Jurkat, Clone E6-1 (cell line): Measurements from ENCODE around the gene CTBS. TPM values are rescaled to one million over a fixed set of nuclear protein-coding genes. Genes with fewer than 3 reads are reported as not detected.

ENCODE experiments used
- DNase-seq: peaks from one replicate; pipeline ENCODE4 v3.0.0-alpha.2; 2011; ENCODE audit warnings: low read depth, low spot score
- H3K4me3 ChIP-seq: 2 replicates; pipeline ENCODE4 v1.5.1; 2011; ENCODE audit warnings: mild to moderate bottlenecking, low read length, control low read depth, moderate library complexity
- polyA plus RNA-seq: library from polyadenylated mRNA; unstranded; fragments of >200 nt; gene quantifications from one replicate; pipeline ENCODE4 v1.2.1, GENCODE V29; 2012; ENCODE audit warnings: missing spikeins; ENCODE audit not compliant: insufficient read length, insufficient read depth

CTBS gene, protein sequence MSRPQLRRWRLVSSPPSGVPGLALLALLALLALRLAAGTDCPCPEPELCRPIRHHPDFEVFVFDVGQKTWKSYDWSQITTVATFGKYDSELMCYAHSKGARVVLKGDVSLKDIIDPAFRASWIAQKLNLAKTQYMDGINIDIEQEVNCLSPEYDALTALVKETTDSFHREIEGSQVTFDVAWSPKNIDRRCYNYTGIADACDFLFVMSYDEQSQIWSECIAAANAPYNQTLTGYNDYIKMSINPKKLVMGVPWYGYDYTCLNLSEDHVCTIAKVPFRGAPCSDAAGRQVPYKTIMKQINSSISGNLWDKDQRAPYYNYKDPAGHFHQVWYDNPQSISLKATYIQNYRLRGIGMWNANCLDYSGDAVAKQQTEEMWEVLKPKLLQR
- polyA plus RNA-seq, result 8.8 TPM

GRCh38 chr1:84573967-84574842, at the start of gene CTBS:
Gene CTBS, minus strand, starts transcription at chr1:84574440. Its CDS starts 25 bp downstream, at chr1:84574415.
- DNase-seq, result peak; percentile 64
- H3K4me3 ChIP-seq, result peak within 1 kb of the TSS; percentile 80

GRCh38 chr1:84621553-84621952, 47.3 kb upstream of the CTBS start:
- H3K4me3 ChIP-seq, result no peak overlapping the region
- no peak for DNase-seq

DNA sequence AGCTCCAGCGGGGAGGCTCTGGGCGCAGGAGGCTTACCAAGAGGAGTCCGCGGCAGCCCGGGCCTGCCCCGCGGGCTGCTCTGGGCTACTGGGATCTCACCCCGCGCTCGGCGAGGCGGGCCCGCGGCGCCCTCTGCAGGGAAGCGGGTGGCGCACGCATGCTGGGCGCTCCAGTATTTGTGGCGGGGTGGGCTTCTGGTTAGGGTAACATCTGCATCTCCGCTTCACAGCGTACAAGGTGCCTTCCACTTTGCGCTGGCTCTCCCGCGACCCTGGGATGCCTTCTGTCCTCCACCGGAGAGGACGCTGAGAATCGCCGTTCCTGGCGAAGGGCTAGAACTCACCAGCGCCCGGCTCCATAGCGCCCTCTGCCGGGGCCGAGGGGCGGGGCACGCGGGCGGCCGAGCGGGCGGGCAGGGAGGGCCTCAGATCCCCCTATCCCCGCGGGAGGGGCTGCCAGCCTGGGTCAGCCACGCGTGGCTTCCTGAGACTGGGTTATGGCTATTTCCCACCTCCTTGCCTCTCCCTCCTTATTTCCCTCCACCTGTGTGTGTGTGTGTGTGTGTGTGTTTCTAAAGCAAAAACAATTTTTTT, 46.6 kb upstream of the CTBS start:
- DNase-seq, result peak; percentile 34

DNA sequence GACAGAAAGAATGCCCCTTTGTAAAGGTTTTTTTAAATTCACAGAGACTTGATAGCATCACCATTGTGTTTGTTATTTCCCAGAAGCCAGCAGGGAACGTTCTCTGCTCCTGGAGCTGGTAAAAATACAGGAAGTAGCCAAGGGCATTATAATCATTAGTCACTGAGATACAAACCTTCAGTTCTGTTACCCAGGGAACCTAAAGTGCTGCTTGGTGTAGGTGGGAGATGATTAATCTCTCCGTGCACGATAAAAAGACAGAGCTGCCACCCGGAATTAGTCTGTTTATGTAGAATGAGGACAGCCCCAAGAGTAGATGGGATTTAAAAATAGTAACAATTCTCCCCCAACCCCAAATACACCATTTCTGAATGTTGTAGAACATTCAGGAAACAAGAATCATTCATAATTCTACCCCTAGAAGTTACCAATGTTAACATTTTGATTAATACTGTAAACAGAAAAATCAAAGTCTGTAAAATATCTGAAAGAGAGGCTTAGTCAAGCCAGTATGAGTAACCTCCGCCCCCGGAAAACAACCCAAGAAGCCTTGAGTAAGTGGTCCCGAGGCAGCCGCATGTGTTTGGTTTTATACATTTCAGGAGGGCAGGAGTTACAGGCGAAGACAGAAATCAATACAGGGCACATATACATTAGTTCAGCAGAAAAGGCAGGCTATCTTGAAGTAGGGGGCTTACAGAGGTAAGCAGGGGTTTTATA, 45.3 kb upstream of the CTBS start:
- H3K4me3 ChIP-seq, result no peak overlapping the region
- DNase-seq, result no peak

More for the DNA sequence above, 46.6 kb upstream of the CTBS start:
- peak overlapping the region; percentile 59 for H3K4me3 ChIP-seq

DNA sequence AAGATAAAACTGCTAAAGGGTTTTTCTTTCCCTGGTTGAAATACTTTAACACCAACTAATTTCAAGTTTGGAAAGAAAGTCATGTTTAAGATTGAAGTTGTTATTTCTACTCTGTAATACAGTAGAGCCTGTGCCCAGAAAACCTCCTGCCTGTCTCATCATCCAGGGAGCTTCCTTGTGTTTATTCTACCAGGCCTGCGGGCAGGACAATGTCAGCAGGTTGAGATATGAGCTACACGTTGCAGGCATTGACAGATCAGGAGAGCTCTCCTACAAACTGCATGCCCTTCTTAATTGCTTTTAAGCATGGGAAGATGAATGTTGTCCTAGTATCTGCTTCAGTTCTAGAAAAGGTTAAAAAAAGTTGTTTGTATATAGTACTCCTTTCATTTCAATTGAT, 43.1 kb upstream of the CTBS start:
- no peak for DNase-seq
- H3K4me3 ChIP-seq, result no peak overlapping the region

DNA sequence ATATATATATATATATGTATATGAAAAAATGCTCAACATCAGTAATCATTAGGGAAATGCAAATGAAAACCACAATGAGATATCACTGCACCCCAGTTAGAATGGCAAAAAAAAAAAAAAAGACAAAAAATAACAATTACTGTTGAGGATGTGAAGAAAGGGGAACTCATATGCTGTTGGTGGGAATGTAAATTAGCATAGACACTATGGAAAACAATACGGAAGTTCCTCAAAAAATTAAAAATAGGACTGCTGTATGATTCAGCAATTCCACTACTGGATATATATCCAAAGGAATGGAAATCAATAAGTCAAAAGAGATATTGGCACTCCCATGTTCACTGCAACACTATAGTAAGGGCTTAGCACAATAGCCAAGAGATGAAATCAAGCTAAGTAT, 41.5 kb upstream of the CTBS start:
- no peak for DNase-seq
- H3K4me3 ChIP-seq, result no peak overlapping the region

GRCh38 chr1:84613887-84614286, 39.6 kb upstream of the CTBS start:
- H3K4me3 ChIP-seq, result no peak overlapping the region
- no peak for DNase-seq

DNA sequence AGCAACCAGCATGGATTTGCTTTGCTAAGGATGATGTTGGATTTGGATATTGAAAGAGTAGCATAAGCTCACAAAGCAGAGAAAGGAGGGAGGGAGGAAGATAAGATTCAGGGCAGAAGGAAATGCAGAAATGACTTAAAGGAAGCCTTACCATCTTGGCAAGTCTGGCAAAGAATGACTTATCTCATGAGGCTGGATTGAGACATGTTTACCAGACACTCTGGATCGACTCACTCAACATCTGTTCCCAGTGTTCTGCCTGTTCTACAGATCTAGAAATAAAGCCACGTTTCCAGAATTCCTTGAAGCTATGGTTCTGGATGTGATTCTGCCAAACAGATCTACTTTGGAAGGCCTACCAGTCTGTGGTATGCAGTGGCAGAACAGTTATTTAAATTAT, 38.8 kb upstream of the CTBS start:
- H3K4me3 ChIP-seq, result no peak overlapping the region
- DNase-seq, result no peak

DNA sequence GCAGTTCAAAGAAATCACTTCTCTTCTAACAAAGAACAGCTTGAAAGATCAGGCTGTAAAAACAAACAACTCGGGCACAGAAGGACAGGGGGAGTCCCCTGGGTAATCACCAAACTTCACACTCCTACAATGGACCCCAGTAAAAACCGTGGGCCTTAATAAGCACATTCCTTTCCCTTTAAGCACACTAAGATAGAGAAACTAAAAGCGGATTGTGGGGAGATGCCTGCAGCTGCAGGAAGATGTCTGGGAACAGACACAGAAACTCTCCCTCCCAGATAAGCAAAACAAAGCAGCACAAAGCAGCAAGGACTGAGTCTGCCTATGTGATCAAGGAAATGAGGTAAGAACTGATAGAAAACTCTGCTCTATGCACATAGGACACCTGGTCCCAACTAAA, 37.6 kb upstream of the CTBS start:
- no peak for DNase-seq
- no peak overlapping the region for H3K4me3 ChIP-seq

- no peak overlapping the region for H3K4me3 ChIP-seq
- no peak for DNase-seq
Observed at GRCh38 chr1:84611091-84611490, 36.9 kb upstream of the CTBS start.

GRCh38 chr1:84606977-84607376, 32.7 kb upstream of the CTBS start:
- DNase-seq, result no peak
- H3K4me3 ChIP-seq, result no peak overlapping the region

DNA sequence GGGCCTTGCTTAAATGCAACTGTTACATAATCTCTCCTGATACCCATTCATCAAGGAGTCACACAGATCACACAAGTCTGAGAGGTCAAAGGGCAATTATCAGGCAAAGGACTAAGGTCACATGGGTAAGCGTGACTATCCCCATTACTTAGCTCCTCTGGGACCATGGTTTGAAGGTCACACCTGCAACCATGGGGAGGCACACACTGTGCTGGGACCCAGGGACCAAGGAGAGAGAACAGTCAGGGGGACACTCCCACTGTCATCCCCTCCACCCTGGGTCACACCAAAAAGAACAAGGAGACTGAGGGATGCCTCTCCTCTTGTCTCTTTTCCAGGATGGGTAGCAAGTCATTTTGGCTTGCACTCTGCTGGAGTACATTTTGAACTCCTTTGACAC, 30.9 kb upstream of the CTBS start:
- DNase-seq, result no peak
- H3K4me3 ChIP-seq, result no peak overlapping the region

- DNase-seq, result peak; percentile 25
Observed at GRCh38 chr1:84603941-84604830, 29.9 kb upstream of the CTBS start.

GRCh38 chr1:84603223-84603622, 29.0 kb upstream of the CTBS start:
- no peak for DNase-seq
- H3K4me3 ChIP-seq, result no peak overlapping the region

More at GRCh38 chr1:84603941-84604830, 29.9 kb upstream of the CTBS start:
- no peak overlapping the region for H3K4me3 ChIP-seq

- no peak for DNase-seq
- no peak overlapping the region for H3K4me3 ChIP-seq
Observed at GRCh38 chr1:84600796-84601195, 26.6 kb upstream of the CTBS start.

DNA sequence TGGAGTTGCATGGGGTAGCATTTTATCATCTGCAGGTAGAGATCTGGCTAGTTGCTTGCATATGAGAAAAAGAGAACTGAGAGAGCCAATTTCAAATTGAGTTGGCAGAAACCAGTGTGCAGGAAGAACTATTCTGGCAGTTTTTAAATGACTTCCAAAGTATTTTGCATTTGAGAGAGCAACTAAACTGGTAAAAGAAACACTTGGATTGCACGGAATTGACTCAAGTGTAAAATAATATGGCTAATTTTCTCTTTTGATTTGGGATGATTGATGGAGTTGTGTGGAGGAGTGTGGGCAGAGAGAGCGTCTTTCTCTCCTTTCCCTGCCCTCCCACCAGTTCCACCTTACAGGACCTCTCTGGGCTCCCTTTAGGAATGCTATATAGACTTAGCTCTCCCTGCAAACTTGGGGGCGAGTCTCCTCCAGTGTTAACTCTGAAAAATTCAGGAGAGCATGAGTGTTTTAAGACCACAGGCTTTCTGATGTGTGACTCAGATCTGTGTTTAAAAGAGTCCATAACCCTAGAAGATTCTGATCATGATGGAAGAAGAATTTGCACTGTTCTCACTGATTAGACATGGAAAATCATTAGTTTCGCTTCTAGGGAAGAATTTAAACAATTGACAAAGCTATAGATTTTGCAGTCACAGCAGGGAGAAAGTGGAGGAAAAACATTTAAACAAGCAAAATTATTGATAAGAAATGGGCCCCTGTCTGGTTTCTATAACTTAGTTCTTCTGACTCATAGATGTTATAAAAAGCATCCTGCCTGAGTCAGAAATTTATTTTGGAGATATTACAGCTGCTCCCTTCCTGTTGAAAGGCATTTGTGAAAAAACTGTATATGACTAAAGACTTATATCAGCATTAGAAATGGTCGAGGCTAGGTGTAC, 24.9 kb upstream of the CTBS start:
- DNase-seq, result no peak

GRCh38 chr1:84598418-84598817, 24.2 kb upstream of the CTBS start:
- H3K4me3 ChIP-seq, result no peak overlapping the region
- no peak for DNase-seq

More for the DNA sequence above, 24.9 kb upstream of the CTBS start:
- no peak overlapping the region for H3K4me3 ChIP-seq
